GM12878 (cell line): ENCODE results near the gene MACF1.

ENCODE experiments used
- BHLHE40 ChIP-seq, 2 experiments: fragments of 450-650 bp in 1 of 2; IDR thresholded peaks; 2 replicates each; pipeline ENCODE4 v1.6.1; 2011 to 2017; ENCODE audit warnings: low read depth in 2 of 2, borderline replicate concordance in 1 of 2, improper control_type of control experiment in 1 of 2, low read length in 1 of 2, mild to moderate bottlenecking in 1 of 2
- CTCF ChIP-seq, 3 experiments: IDR thresholded peaks in 2 of 3; conservative IDR thresholded peaks in 1 of 3; 2 replicates each; pipeline ENCODE4 v1.5.1; 2011; ENCODE audit warnings: low read depth in 3 of 3, low read length in 3 of 3, mild to moderate bottlenecking in 3 of 3, control low read depth in 2 of 3, moderate library complexity in 2 of 3, inconsistent platforms in 1 of 3, mixed read lengths in 1 of 3; ENCODE audit not compliant: control insufficient read depth in 2 of 3, insufficient read depth in 1 of 3; ENCODE audit errors: extremely low read depth in 1 of 3
- ESRRA ChIP-seq: IDR thresholded peaks from 2 replicates; pipeline ENCODE4 v1.6.1; 2012; ENCODE audit warnings: mild to moderate bottlenecking, low read length, improper control_type of control experiment
- GATAD2B ChIP-seq: fragments of 450-650 bp; conservative IDR thresholded peaks from 2 replicates; pipeline ENCODE4 v1.6.1; 2017; ENCODE audit warnings: low read depth, mild to moderate bottlenecking, moderate library complexity
- JUND ChIP-seq: IDR thresholded peaks from 2 replicates; pipeline ENCODE4 v1.6.1; 2012; ENCODE audit warnings: low read depth, mild to moderate bottlenecking, low read length, improper control_type of control experiment, moderate library complexity
- MEF2A ChIP-seq: IDR thresholded peaks from 2 replicates; pipeline ENCODE4 v1.6.1; 2011; ENCODE audit warnings: low read depth, mild to moderate bottlenecking, low read length, moderate library complexity; ENCODE audit not compliant: insufficient read depth
- NR2C1 ChIP-seq: fragments of 450-650 bp; IDR thresholded peaks from 2 replicates; pipeline ENCODE4 v1.6.1; 2017; ENCODE audit warnings: antibody characterized with exemption, mild to moderate bottlenecking, moderate library complexity
- NR2C2 ChIP-seq: IDR thresholded peaks from 2 replicates; pipeline ENCODE4 v1.6.1; 2011; ENCODE audit warnings: borderline replicate concordance, low read depth; ENCODE audit not compliant: control insufficient read depth, insufficient read length
- PAX5 ChIP-seq: IDR thresholded peaks from 2 replicates; pipeline ENCODE4 v1.6.1; 2011; ENCODE audit warnings: low read depth, low read length, borderline replicate concordance
- PKNOX1 ChIP-seq: fragments of 450-650 bp; IDR thresholded peaks from 2 replicates; pipeline ENCODE4 v1.6.1; 2016; ENCODE audit warnings: mild to moderate bottlenecking
- RAD51 ChIP-seq: fragments of 450-650 bp; IDR thresholded peaks from 2 replicates; pipeline ENCODE4 v1.6.1; 2016; ENCODE audit warnings: moderate library complexity, mild to moderate bottlenecking, inconsistent platforms
- SKIL ChIP-seq: fragments of 450-650 bp; IDR thresholded peaks from 2 replicates; pipeline ENCODE4 v1.6.1; 2017; ENCODE audit warnings: mild to moderate bottlenecking, low read depth, inconsistent platforms; ENCODE audit not compliant: poor library complexity, severe bottlenecking
- ZNF274 ChIP-seq: IDR thresholded peaks from one replicate; pipeline ENCODE4 v1.8.0; 2011; ENCODE audit not compliant: insufficient read length, insufficient read depth

GRCh38 chr1:39372105-39372504 lies 167.6 kb downstream of the MACF1 start:
- TF ChIP-seq PAX5: no peak
- TF ChIP-seq SKIL: no peak
- no peak for TF ChIP-seq RAD51
- TF ChIP-seq ESRRA: no peak
- TF ChIP-seq ZNF274: no peak
- no peak for TF ChIP-seq PKNOX1
- TF ChIP-seq CTCF (IDR thresholded peaks at IDR 0.05 in 2 of 3, conservative IDR thresholded peaks at IDR 0.05 in 1 of 3; ENCODE audit: control insufficient read depth in 2 of 3, extremely low read depth in 1 of 3, insufficient read depth in 1 of 3, low read depth in 3 of 3, low read length in 3 of 3): no peak
- TF ChIP-seq JUND: no peak
- TF ChIP-seq MEF2A: no peak
- TF ChIP-seq NR2C2: no peak
- no peak for TF ChIP-seq GATAD2B
- no peak for TF ChIP-seq NR2C1
- no peak for TF ChIP-seq BHLHE40 (IDR thresholded peaks at IDR 0.05; ENCODE audit: borderline replicate concordance in 1 of 2, low read depth in 2 of 2, low read length in 1 of 2)
